Heart left ventricle (tissue), 16 donors: Measurements from ENCODE around the gene HDAC10. TPM values are rescaled to one million over a fixed set of nuclear protein-coding genes. Genes with fewer than 3 reads are reported as not detected.

ENCODE experiments used
- ATAC-seq, 4 donors: fragments of 200-7000 bp; cut with Tn5 transposase; one replicate each; pipeline ENCODE4 v1.9.1; 2020 to 2022; ENCODE audit warnings: moderate library complexity in 4 of 4, mild to moderate bottlenecking in 3 of 4, moderate number of reproducible peaks in 1 of 4
- DNase-seq, 5 donors: peaks; one replicate each; pipeline ENCODE4 v3.0.0-alpha.2; 2020
- H3K27ac ChIP-seq, 12 donors: fragments of 200-600 bp; sonication (generic) in 4 of 12; one replicate each; pipeline versions ENCODE4 v1.5.0 to v1.8.0; 2016 to 2022; ENCODE audit warnings: mild to moderate bottlenecking in 2 of 12
- H3K27me3 ChIP-seq, 9 donors: fragments of 200-600 bp; sonication (generic) in 2 of 9; one replicate each; pipeline versions ENCODE4 v1.5.1 to v1.8.0; 2016 to 2022; ENCODE audit warnings: mild to moderate bottlenecking in 3 of 9
- H3K36me3 ChIP-seq, 9 donors: fragments of 200-600 bp; sonication (generic) in 2 of 9; one replicate each; pipeline versions ENCODE4 v1.5.0 to v1.8.0; 2018 to 2022; ENCODE audit warnings: mild to moderate bottlenecking in 2 of 9
- H3K4me1 ChIP-seq, 12 donors: fragments of 200-600 bp; sonication (generic) in 4 of 12; one replicate each; pipeline versions ENCODE4 v1.5.0 to v1.8.0; 2016 to 2022; ENCODE audit warnings: mild to moderate bottlenecking in 3 of 12
- H3K4me3 ChIP-seq, 12 donors: fragments of 200-600 bp; sonication (generic) in 4 of 12; one replicate each; pipeline versions ENCODE4 v1.5.0 to v1.8.0; 2017 to 2022; ENCODE audit warnings: mild to moderate bottlenecking in 9 of 12, moderate library complexity in 4 of 12
- H3K9me3 ChIP-seq, 12 donors: fragments of 200-600 bp; sonication (generic) in 4 of 12; one replicate each; pipeline versions ENCODE4 v1.5.0 to v1.8.0; 2016 to 2022; ENCODE audit warnings: mild to moderate bottlenecking in 1 of 12
- POLR2A ChIP-seq, 2 donors: fragments of 450-650 bp; IDR thresholded peaks; one replicate each; pipeline ENCODE4 v1.6.1; 2017; ENCODE audit warnings: antibody characterized with exemption in 2 of 2, mild to moderate bottlenecking in 2 of 2, moderate library complexity in 2 of 2
- WGBS, 4 donors: extraction: QIAGEN DNeasy Blood & Tissue Kit in 2 of 4; methylation state at CpG; one replicate each; pipeline versions ENCODE4 v1.1.5 to v1.1.7; 2013 to 2018; 5-methylcytosine and 5-hydroxymethylcytosine counted together
- intact Hi-C, 10 donors: fragments of 100-400 bp; cut with DNase I; formaldehyde crosslinking; loops; one replicate each; pipeline versions ENCODE4 v1.11.1 to v1.14.2; 2022
- polyA plus RNA-seq, 2 donors: library from polyadenylated mRNA; stranded (reverse); fragments of 200-250 nt; gene quantifications; one replicate each; pipeline ENCODE4 v1.2.3, GENCODE V29; 2013
- total RNA-seq, 9 donors: library from RNA; depleted of rRNA in 2 of 9; stranded (reverse); fragments of >200 nt in 2 of 9; fragmentation: NEBNext Ultra II Directional in 3 of 9; extraction: Animal tissue kit (Norgen Biotek cat#: 25700) in 3 of 9; gene quantifications; one replicate each; pipeline versions ENCODE4 v1.1.0 to v1.2.4, GENCODE V29; 2016 to 2023
- TF ChIP-seq, protein P1 (sequence below), 12 donors: fragments of 200-600 bp; sonication (generic) in 4 of 12; IDR thresholded peaks; one replicate each; pipeline versions ENCODE4 v1.5.0 to v1.8.0; 2018 to 2022; ENCODE audit warnings: antibody characterized with exemption in 12 of 12, mild to moderate bottlenecking in 5 of 12
- donor health status: ischemic (EF 13 %, LVEDD 7.1; RV severe dilation, severe dysfunction).
- donor health status: healthy with polysubstance abuse.
- donor health status: DM: no; HTN: yes; CAD: no.
- donor health status: DM: no; HTN: no; CAD: no.
- donor health status: ischemic (EF 25% LVEDD 6.9; RV normal size, moderate dysfunction).
- donor health status: ischemic (EF 25% LVEDD 5.7; RV mildly dilated, moderate dysfunction).
- donor health status: healthy.
- donor health status: DM: yes; HTN: yes; CAD: no.
- donor health status: ischemic (EF 35%, LVEDD 5.7; RV mildly dilated, moderate dysfunction).
- donor health status: nonischemic (EF 11% LVEDD 7.7; RV severe dilation, severe dysfunction).
- donor health status: DM: yes; HTN: yes; CAD: no.
- donor health status: PGD.
- donor health status: ischemic (EF 29% LVEDD 5.4; RV normal size, mild dysfunction).
- donor health status: nonischemic (EF 23%, LVEDD 6.1; RV moderate dilation, normal function).

Gene HDAC10
- total and polyA plus RNA-seq, 11 donors: 6.2 to 22.4 (median 10.8) TPM

DNA sequence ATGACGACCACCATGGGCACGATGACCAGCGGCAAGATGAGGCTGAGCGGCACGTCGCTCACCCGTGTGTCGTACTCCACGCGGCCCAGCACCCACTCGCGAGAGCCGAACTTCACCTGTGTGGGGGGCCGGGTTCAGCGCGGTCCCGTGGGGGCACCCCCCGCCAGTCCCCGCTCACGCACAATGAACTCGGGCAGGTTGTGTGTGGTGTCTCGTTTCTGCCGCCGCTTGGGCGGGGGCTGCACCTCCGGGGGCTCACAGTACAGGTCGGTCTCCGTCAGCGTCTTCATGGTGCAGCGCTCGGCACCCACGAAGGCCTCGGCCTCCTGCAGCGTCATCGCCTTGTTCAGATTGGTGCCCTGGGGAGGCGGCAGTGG is 30.3 kb upstream of the HDAC10 start:
- WGBS, 4 donors: 93 to 98% (median 96%) methylated on average over 8 to 36 of the region's 36 CpGs
- Histone ChIP-seq H3K27ac (peak overlapping the region in 6 of 12 donors; percentile 7 to 50 (median 36)), H3K27me3 (no peaks in the 10 kb centered on the region), H3K36me3 (peaks cover 0 to 95% (median 90%) of the 10 kb centered on the region in 9 donors), H3K4me3 (no peak overlapping the region), H3K9me3 (no peaks in the 10 kb centered on the region), H3K4me1 (peaks cover 0 to 15% (median 1%) of the 10 kb centered on the region in 12 donors)
- intact Hi-C loops: no loop called here
- DNase-seq (no peak), ATAC-seq (no peak)
- TF ChIP-seq, protein P1, sequence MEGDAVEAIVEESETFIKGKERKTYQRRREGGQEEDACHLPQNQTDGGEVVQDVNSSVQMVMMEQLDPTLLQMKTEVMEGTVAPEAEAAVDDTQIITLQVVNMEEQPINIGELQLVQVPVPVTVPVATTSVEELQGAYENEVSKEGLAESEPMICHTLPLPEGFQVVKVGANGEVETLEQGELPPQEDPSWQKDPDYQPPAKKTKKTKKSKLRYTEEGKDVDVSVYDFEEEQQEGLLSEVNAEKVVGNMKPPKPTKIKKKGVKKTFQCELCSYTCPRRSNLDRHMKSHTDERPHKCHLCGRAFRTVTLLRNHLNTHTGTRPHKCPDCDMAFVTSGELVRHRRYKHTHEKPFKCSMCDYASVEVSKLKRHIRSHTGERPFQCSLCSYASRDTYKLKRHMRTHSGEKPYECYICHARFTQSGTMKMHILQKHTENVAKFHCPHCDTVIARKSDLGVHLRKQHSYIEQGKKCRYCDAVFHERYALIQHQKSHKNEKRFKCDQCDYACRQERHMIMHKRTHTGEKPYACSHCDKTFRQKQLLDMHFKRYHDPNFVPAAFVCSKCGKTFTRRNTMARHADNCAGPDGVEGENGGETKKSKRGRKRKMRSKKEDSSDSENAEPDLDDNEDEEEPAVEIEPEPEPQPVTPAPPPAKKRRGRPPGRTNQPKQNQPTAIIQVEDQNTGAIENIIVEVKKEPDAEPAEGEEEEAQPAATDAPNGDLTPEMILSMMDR (IDR thresholded peaks at IDR 0.05): no peak
- no peak for TF ChIP-seq POLR2A (IDR thresholded peaks at IDR 0.05)

DNA sequence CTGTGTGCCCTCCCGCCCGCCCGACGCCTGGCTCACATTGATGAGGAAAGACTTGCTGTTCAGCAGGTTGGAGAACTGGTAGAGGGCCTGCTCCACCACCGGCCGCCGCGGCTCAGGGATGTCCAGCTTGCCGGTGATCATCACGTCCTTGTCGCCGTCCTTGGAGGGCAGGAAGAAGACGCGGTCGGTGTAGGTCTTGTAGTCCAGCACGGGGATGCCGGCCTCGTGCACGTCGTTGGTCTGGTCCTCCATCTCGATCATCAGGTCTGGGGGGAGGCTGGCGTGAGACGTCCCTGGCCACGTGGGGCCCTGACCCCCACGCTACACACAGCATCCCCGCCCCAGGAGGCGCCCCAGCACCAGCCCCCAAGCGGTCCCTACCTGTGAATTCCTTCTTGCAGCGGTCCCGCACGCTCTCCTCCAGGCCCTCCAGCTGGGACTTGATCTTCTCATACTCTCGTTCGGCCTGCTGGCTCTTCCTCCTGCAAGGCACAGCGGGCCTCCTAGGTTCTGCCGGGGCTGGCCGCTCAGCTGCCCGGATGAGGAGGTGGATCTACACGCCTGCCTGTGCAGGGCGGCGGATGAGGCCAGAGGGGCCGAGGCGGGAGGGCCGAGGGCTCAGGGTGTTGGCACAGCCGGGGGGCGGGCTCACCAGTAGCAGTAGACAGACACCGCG is 29.8 kb upstream of the HDAC10 start:
- H3K27ac ChIP-seq: no peak overlapping the region
- no peak for TF ChIP-seq POLR2A (IDR thresholded peaks at IDR 0.05)
- TF ChIP-seq, protein P1 (IDR thresholded peaks at IDR 0.05): no peak
- DNase-seq (no peak), ATAC-seq (no peak)
- peaks cover 0 to 15% (median 1%) of the 10 kb centered on the region in 12 donors for H3K4me1 ChIP-seq
- H3K27me3 ChIP-seq: no peaks in the 10 kb centered on the region
- intact Hi-C loops: no loop called here
- WGBS, 4 donors: 94 to 96% (median 95%) methylated on average over 31 to 47 of the region's 47 CpGs
- no peak overlapping the region for H3K4me3 ChIP-seq
- peaks cover 0 to 94% (median 88%) of the 10 kb centered on the region in 9 donors for H3K36me3 ChIP-seq
- H3K9me3 ChIP-seq: no peaks in the 10 kb centered on the region

DNA sequence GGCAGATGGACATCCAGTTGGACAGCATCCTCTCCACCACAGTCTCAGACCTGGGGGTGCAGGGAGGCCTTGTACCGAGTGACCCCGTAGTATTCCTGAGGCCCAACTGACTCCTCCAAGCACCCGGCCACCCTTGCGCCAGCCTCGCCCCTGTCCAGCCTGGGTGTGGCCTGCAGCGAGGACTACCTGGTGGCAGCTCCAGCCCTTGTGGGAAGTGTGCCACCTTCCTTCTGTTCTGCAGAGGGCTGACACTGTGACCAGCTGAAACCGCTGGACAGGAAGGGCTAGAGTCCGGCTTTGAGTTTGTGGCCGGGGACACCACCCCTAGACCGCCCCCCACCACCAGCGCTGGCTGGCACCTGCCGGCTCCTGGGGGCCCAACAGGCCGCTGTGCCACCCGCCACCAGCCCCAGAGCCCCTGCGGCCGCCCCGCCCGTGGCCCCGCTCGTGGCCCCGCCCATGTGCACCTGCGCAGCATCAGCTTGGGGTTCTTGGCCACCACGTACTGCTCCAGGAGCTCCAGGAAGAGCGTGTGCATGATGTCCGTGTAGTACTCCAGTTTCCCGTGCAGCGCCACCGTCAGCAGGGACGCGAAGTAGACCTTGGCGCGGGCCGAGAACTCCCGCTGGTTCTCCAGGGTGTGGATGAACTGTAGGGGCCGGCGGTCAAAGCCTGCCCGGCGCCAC is 29.1 kb upstream of the HDAC10 start:
- intact Hi-C loops: no loop called here
- H3K9me3 ChIP-seq: no peaks in the 10 kb centered on the region
- ATAC-seq (no peak), DNase-seq (no peak)
- 92 to 96% (median 95%) methylated on average over 31 to 38 of the region's 38 CpGs for WGBS, 4 donors
- TF ChIP-seq, protein P1 (IDR thresholded peaks at IDR 0.05): no peak
- no peak for TF ChIP-seq POLR2A (IDR thresholded peaks at IDR 0.05)
- H3K27ac ChIP-seq: no peak overlapping the region
- peaks cover 0 to 98% (median 92%) of the 10 kb centered on the region in 9 donors for H3K36me3 ChIP-seq
- H3K27me3 ChIP-seq: no peaks in the 10 kb centered on the region
- H3K4me3 ChIP-seq: no peak overlapping the region
- H3K4me1 ChIP-seq: peaks cover 0 to 15% (median 1%) of the 10 kb centered on the region in 12 donors

DNA sequence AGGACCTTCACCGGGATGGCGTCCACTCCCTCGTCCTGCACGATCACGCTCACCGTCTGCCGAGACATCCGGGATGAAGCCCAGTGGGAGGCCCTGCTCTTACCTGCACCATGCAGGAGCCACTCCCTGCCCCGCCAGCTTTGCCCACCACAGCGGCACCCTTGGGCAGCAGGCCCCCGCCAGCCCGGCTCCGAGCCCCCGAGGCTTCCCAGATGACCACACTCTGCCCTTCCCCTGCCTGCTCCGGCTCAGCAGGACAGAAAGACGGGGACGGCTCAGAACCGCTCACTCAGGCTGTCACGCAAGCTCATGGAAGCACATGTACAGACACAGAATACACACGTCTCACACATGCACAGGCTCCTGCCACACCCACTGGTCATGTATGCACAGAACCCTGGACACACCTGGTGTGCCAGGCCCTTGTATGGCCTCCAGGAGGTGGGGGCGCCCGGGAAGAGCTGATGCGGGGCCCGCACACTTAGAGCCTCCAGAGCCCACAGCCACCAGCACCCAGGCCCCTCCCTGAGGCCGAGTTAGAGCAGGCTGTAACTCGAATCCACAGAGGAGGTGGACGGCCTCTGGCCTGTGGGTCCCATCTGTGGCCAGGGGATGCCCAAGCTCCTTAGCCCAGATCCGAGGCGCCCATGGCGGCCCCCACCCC is 28.0 kb upstream of the HDAC10 start:
- DNase-seq (no peak), ATAC-seq (no peak)
- intact Hi-C loops: loop anchor here in 4 of 10 donors (5.0 kb wide), 1 partner anchor 48 kb away; the partner anchor contains the start of gene DENND6B (in 4 of the 4)
- TF ChIP-seq, protein P1 (IDR thresholded peaks at IDR 0.05): no peak
- TF ChIP-seq POLR2A (IDR thresholded peaks at IDR 0.05): no peak
- no peak overlapping the region for H3K4me3 ChIP-seq
- H3K27ac ChIP-seq: no peak overlapping the region
- peaks cover 0 to 17% (median 2%) of the 10 kb centered on the region in 12 donors for H3K4me1 ChIP-seq
- H3K9me3 ChIP-seq: no peaks in the 10 kb centered on the region
- no peaks in the 10 kb centered on the region for H3K27me3 ChIP-seq
- peaks cover 0 to 93% (median 87%) of the 10 kb centered on the region in 9 donors for H3K36me3 ChIP-seq
- WGBS, 4 donors: 91 to 95% (median 92%) methylated on average over 18 to 30 of the region's 30 CpGs
